HG03097 (cell line): ENCODE measurements around the gene C16orf86.

ENCODE experiments used
- ATAC-seq: cut with Tn5 transposase; IDR thresholded peaks from one replicate; pipeline ENCODE4 v1.9.1; 2021; ENCODE audit not compliant: unreplicated experiment, low FRiP score

C16orf86 gene

DNA sequence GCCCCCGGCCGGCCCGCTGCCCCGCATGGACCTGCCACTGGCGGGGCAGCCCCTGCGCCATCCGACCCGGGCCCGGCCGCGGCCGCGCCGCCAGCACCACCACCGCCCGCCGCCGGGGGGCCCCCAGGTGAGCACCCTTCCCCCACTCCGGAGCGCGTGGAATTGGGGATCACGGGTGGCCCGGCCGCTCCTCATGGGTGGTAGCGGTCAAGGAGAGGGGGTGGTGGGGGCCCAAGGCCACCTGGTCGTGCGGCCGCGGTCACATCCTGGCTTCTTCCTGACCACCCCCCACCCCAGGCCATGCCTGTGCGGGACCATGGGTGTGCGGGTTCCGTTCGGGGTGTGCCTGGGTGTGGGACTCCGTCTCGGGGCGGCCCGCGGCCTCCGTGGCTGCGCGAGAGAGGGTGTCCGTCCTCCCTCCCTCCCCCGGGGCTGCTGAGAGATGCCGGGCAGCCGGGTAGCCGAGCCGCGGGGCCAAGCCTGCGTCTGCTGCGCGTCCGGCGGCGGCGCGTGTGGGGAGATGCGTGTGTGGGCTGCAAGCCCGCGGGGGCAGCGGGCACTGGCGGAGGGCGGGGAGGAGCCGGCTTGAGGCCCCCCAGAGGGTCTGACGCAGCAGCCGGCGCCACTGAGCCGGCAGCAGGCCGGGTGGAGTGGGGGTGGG lies 13.4 kb upstream of the C16orf86 start:
- ATAC-seq, result no peak

DNA sequence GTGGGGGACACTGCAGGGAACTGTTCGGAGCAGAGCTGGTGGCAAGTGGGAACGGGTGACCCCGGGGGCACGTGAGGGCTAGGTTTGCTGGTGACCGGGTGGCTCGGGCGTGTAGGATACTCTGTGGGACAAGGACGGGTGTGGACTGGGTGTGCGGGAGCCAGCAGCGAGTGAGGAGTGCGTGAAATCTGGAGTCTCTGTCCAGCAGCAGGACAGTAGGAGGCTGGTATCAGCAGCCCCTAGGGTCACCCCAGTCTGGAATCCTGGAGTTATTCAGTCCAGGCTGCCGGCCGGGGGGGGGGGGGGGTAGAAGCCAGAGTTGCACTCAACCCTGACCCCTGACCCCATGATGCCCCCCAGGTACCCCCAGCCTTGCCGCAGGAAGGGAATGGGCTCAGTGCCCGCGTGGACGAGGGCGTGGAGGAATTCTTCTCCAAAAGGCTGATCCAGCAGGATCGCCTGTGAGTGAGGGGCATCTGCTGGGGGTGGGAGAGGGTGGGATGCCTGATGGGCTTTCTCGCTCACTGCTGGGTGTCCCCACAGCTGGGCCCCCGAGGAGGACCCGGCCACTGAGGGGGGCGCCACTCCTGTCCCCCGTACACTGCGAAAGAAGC lies 12.7 kb upstream of the C16orf86 start:
- ATAC-seq, result no peak

DNA sequence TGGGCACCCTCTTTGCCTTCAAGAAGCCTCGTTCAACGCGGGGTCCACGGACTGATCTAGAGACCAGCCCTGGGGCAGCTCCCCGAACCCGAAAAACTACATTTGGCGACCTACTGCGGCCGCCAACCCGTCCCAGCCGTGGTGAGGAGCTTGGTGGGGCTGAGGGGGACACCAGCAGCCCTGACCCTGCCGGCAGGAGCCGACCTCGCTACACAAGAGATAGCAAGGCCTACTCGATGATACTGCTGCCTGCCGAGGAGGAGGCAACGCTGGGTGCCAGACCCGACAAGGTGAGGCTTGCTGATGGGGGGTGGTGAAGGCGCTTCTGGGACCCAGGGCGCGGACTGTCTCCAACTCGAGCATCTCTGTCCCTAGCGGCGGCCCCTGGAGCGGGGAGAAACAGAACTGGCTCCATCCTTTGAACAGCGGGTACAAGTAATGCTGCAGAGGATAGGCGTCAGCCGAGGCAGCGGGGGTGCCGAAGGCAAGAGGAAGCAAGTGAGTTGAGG lies 12.2 kb upstream of the C16orf86 start:
- no peak for ATAC-seq

DNA sequence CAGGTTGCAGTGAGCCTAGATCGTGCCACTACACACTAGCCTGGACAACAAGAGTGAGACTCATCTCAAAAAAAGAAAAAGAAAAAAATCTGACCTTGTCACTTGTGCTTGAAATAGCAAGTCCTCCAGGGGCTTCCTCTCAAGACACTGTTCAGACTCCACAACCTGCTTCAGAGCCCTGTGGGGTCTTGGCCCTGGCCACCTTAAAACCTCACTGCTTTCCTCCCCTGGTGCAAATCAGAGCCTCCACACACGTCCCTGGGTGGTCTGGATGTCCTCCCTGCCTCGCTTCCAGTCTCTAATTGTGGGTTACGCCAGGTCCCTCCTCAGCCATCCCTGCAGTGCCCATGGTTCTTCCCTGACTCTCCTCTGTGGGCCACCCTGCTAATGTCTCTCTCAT lies 11.3 kb upstream of the C16orf86 start:
- no peak for ATAC-seq

DNA sequence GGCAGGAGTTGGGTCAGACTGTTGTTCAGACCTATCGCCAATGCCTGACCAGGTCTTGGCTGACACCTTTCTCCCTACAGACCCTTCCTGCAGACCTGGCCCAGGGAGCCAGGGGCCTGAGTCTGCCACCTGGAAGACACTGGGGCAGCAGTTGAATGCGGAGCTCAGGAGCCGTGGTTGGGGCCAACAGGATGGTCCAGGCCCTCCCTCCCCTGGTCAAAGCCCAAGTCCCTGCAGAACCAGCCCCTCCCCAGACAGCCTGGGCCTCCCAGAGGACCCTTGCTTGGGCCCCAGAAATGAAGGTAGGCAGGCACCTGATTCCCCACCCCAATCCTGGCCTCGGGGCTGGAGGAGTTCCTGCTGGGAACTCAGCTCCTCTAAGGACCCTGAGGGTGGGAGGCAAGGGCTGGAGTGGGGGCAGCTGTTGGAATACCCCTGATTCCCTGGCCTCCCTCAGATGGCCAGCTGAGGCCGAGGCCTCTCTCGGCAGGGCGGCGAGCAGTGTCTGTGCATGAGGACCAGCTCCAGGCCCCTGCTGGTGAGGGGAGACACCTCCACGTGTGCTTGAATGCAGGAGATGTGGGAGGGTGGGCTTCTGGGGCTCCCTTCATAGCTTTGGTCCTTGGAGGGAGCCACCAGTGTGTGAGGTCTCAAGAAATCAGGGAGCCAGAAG lies 10.1 kb upstream of the C16orf86 start:
- ATAC-seq, result no peak

DNA sequence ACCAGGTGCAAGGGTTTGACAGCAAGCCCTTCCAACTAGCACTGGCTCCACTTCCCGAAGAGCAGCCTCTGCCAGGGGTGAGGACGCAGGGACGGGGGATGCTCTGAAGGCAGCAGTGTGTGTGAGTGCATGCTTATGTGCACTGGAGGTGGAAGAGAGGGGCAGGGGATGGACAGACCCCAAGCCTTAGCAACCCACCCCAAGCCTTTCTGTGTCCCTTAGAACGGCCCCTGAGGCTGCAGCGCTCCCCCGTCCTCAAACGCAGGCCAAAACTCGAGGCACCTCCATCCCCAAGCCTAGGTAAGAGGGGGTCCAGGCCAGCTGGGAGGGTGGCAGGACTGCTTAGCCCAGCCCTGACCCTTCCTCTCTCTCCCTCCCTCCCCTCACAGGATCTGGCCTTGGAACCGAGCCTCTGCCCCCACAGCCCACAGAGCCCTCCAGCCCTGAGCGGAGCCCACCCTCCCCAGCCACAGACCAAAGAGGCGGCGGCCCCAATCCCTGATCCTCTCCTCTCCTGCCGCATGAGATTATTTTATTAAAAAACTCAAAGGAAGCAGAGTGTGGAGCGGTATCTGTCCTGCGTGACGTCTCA lies 9.5 kb upstream of the C16orf86 start:
- no peak for ATAC-seq

DNA sequence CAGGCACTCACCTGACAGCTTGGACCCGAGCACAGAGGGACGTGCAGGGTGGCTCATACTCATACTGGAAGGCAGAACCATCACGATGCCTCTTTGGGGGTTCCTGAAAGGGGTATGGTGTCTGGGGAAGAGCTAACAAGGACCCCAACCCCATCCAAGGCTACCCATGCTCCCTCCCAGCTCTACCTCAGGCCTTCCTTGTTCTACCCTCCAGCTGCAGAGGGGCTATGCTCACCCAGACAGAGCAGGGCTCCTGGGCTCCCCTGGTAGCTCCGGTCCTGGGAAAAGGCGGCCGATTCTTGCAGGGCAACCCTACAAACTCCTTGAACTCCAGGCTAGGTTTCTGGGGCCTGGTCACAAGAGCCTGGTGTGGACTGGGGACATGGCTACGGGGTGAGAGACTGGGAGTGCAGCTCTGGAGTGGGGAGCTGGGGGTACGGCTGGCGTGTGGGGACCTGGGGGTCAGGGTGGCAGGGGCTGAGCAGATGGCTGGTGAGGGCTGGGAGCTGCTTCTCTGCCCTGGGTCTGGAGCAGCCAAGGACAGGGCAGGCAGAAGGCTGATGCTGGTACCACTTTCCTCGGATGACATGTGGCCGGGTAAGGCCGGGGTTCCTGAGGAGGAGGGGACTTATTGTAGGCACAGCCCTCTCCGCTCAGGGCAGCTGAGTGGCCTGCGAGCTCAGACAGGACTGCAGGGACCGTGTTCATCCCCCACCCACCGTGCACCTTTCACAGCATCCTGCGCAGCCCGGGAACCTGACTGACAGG lies 8.7 kb upstream of the C16orf86 start:
- no peak for ATAC-seq

DNA sequence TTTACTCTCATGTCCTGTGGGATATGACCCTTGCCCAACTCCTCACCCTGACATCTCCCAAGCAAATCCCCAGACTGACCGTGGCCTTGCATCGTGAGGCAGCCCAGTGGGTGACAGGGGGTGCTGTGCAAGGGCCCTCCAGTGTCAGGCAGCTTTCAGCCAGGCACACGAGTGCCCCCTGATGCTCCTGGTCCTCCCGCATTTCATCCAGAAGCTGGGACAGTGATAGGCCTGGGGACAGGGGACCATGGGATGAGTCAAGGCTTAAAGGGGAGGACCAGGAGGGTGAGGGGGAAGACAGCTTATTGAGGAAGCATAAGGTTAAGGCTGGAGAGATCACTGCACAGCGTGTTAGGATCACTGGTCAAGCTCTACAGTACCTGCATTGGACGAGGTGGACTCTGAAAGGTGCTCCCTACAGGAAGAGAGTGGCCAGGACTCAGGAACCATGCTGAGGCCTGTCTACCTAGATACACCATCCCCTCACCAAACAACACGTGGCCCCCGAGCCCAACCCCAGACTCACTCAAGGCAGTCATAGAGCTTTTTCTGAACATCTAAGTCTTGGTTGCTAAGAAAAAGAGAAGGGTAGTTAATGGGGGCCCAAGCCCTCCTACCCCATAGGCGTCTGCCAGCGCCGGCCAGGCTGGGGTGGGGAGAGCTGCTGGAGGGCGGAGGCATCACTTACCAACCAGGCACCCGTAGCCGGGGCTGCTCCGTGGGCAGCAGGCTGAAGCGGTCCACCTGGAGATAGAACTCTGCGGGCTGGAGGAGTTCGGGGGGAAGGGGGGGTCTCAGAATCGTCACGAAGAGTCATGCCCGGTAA lies 7.6 kb upstream of the C16orf86 start:
- ATAC-seq, result no peak

DNA sequence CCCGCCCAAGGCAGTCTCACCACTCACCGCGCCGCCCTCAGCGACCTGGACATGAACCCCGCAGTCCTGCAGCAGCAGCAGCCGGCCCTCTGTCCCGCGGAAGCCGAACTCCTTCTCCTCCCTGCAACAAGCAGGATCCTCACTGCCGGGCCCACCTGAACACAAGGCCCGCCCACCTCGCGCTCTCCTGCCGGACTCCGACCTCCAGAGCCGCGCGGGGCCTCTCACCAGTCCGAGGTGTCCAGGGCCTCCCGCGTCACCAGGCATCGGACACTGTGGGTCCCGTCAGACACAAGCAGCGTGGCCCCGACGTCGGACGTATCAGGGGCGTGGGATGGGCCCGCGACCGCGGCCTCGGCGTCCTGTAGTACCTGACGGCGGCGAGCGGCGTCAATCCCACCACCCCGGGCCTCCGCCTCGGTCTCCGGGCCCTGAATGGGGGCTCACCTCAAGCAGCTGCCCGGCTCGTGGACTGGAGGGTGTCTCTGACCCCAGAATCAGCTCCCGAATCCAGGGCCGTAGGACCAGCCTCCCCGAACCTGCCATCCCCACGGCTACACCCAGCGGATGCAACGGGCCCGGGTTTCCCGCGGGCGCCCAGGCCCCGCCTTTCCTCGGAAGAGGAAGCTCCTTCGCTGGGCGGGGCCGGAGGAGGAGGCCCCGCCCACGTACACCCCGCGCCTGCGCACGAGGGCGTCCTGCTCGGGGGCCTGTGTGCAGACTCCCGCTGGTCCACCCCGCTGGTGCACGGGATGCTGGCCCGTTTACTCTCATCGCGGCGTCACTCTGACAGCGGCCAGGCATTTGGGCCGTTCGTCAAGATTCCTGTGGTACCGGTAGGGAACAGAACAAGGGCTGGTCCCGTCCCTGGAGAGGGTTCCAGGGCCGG lies 6.7 kb upstream of the C16orf86 start, which contains the start of gene ACD:
TSS of gene ACD (minus strand) at position 586 of the 889 bp plus-strand sequence. CDS start at position 546, 40 bp downstream.
- peak; percentile 52 for ATAC-seq

DNA sequence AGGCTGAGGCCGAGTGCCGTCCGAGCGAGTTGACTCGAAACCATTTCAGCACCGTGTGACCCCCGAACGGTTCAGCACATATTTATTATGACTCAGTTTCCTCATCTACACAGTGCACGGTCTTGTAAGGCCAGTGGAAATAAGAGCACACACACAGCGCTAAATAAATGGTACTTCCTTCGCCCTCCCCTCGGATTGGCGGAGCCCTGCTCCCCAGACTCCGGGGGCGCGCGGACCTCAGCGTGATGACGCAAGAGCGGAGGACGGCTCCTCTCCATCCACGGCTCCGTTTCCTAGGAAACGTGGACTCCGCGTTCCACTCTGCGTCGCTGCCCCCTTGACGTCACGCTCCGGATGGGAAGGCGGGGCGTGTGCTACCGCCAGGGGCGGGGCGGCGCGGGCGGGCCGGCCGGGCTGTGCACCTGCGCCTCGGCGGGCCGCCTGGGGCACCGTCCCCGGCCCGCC lies 6.0 kb upstream of the C16orf86 start, which contains the start of gene PARD6A:
TSS of gene PARD6A (plus strand) at position 397 of the 465 bp plus-strand sequence. CDS start 79 bp downstream, outside the sequence.
- peak; percentile 69 for ATAC-seq

DNA sequence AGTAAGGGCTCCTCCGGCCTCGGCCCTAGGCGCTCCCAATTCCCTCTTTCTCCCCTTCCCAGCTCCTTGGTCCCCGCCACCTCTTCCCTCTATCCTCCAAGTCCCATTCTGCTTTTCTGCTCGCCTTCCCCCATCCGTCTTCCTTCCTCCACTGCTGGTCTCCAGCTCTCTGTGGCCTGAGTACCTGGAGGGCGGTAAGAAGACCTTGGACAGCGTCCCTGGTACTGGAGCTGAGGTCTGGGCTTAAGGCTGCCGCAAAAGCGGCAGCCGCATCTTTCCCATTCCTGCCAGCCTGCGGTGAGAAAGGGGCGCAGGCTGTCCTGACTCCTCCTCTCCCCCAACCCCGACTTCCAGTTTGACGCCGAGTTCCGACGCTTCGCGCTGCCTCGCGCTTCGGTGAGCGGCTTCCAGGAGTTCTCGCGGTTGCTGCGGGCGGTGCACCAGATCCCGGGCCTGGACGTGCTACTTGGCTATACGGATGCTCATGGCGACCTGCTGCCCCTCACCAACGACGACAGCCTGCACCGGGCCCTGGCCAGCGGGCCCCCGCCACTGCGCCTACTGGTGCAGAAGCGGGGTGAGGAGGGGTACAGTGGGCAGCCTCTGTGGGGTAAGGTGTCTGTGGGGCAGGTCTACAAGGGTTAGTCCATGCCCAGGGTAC lies 5.4 kb upstream of the C16orf86 start:
- ATAC-seq, result no peak

DNA sequence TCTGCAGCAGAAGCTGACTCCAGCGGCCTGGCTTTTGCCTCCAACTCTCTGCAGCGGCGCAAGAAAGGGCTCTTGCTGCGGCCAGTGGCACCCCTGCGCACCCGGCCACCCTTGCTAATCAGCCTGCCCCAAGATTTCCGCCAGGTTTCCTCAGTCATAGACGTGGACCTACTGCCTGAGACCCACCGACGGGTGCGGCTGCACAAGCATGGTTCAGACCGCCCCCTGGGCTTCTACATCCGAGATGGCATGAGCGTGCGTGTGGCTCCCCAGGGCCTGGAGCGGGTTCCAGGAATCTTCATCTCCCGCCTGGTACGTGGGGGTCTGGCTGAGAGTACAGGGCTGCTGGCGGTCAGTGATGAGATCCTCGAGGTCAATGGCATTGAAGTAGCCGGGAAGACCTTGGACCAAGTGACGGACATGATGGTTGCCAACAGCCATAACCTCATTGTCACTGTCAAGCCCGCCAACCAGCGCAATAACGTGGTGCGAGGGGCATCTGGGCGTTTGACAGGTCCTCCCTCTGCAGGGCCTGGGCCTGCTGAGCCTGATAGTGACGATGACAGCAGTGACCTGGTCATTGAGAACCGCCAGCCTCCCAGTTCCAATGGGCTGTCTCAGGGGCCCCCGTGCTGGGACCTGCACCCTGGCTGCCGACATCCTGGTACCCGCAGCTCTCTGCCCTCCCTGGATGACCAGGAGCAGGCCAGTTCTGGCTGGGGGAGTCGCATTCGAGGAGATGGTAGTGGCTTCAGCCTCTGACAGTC lies 4.5 kb upstream of the C16orf86 start:
- no peak for ATAC-seq

DNA sequence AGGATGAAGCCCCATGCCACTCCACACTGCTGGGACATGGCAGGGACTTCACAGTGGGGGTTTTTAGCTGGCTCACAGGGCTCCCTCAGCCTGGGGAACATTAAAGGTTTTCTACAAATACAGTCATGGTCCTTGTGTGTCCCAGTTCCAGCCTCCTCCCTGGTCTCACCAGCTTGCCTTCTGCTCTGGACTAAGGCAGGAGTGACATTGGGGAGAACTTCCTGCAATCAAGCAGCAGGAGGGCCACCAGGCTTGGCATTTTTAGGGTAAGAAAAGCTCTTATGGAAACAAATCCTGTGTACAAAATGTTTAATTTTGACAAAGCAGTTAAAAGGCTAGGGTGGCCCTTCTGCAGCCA lies 4.0 kb upstream of the C16orf86 start:
- no peak for ATAC-seq

DNA sequence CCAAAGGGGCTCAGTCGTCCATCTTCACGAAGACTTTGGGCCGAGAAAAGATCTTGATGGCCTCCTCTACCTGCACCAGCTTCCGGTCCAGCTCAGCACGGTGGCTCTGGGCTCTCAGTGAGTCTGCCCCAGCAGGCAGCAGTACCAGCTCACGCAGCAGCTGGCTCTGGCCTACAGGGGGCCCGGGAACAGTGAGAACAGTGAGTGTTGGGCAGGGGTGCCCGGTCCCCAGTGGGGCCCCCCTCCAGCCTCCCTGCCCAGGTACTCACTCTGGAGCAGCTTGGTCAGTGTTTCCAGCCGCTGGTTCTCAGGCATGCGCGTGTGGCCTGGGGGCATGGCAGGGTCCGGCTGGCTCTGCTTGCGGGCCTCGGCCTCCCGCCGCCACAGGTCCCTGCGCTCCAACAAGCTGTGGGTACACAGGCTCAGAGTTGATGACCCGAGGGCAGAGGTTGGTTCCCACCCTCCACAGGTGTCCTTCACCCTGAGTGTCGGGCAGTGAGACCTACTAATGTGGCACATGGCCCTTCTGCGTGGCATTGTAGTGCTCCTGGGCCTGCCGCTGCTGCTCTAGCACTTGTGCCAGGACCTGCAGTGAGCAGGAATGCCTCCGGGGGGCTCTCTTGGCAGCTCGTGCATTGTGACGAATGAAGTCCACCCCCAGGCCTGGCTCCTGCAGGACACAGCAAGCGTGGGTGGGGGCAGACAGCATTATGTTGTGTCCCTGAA lies 3.3 kb upstream of the C16orf86 start:
- ATAC-seq, result no peak

DNA sequence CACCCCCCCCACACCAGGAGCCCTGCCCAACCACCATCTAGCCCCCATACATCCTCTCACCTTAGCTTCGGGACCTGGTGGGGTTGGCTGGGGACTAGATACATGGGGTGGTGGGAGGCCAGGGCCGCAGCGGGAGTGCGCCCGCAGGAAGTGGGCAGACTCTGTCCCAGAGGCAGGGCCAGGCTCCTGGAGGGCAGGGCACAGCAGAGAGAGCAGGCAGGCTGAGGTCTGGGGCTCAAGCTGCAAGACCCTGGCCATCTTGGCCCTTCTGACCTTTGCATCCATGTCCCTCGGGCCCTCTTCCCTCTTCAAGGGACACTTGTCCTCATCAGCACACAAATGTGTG lies 2.8 kb upstream of the C16orf86 start:
- no peak for ATAC-seq

DNA sequence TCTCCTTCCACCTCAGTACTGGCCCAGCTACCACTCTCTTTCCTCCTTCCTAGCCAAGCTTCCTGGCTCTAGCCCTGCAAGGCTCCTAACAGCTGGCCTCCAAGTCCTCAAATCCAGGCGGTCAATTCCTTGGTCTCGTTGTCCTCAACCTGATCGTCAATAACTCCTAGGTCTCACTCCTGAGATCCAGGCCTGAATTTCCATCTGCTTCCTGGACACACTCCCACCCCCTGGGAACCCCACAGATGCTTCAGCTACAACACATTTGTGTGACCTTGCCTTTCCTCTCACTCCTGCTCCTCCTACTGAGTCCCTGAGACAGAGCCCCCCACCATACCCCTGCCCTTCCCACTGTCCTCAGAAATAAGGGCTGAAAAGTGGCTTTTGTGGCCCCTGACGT lies 2.4 kb upstream of the C16orf86 start:
- ATAC-seq, result no peak

DNA sequence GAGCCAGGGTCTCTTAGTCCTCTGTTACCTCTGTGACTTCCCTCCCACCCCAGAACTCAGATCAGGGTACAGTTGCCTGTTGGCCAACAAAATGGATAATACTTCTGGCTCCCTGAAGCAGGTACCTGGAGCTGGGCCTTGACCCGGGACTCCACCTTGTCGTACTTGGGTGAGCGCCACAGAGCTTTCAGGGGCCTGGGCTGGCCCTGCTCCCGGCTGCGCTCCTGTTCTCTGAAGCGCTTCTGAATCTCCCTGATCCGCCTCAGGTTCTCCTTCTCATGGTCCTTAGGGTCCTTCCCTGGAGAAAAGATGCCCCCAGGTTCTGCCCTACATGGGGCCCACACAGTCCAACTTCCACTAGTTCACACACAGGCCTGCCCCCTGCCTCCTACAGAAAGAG lies 1.7 kb upstream of the C16orf86 start:
- no peak for ATAC-seq
